NCI-H128 (cell line): Measurements from ENCODE around the gene EPHA3.

ENCODE experiments used
- DNase-seq: peaks from one replicate; lab custom pipeline; 2025; ENCODE audit not compliant: unreplicated experiment; lab: John Stamatoyannopoulos, UW

EPHA3 gene

GRCh38 chr3:89278302-89279025 lies 171.0 kb downstream of the EPHA3 start:
- DNase-seq, result no peak

DNA sequence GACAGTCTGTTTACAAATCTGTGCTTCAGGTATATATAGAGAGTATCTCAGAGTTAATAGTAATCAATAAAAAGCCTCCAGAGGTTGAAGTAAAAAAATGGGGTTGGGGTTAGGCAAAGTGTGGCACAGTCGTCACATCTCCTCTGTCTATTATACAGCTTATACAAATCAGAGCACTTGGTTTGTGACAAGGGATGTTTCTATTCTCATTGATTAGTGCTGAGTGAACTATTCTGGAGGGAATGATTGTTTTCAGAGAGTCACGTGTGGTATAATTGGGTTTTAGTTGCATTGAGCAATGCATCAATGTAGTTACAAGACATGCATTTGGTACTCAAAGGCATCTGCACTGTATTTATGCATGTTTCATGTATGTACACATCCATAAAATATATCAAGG lies 172.9 kb downstream of the EPHA3 start:
- no peak for DNase-seq

DNA sequence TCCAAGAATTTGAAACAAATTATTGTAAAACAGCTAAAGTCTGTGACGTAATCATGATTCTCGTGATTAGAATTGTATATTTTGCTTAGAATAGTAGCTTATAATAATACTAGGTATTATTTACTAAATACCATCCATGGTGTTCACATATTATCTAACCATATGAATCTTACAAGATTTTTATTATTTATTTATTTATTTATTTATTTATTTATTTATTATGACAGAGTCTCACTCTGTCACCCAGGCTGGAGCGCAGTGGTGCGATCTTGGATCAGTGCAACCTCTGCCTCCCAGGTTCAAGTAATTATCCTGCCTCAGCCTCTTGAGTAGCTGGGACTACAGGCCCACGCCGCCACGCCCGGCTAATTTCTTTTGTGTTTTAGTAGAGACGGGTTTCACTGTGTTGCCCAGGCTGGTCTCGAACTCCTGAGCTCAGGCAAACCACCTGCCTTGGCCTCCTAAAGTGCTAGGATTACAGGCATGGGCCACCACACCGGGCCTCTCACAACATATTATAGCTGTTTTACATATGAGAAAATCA lies 173.5 kb downstream of the EPHA3 start:
- DNase-seq, result no peak

- DNase-seq, result no peak
Measured at GRCh38 chr3:89287902-89288508, 180.6 kb downstream of the EPHA3 start.

DNA sequence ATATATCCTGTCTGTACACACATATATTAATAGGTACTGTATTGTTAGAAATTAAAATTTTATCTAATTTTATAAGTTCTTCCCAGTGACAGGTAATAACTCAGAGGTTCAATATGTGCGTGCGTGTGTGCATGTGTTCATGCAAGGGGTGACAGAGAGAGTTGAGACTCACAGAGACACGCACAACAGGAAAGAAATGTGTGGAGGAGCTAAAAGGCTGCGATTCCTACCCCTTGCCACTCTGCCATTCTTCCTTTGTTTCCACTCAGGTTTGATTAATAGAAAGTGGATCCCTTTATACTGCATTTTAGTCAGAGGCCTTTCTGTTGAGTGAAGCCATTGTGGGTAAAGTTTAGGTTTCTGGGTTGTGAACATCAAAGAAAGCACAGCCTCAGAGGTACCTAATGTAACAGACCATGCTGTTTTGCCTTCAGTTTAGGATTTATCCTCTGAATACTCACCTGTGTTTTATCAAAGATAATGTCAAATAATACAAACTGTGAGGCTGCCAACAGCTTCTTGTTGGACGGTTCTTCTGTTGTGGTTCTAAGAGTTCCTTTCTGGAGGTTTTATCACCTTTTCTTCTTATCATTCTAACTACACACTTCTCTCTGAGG lies 182.3 kb downstream of the EPHA3 start:
- no peak for DNase-seq

DNA sequence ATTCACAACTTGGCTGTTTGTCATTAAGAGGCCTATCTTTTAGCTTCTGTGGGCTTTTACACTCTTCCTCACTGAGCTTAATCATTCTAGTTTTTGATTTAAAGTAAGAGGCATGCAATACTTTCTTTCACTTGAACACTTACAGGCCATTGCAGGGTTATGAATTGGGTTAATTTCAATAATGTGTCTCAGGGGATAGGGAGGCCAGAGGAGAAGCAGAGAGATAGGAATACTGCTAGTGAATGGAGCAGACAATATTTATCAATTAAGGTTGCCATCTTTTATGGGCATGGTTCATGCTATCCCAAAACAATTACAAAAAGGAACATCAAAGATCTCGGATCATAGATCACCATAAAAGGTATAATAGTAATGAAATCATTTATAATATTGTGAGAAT lies 189.8 kb downstream of the EPHA3 start:
- DNase-seq, result no peak

DNA sequence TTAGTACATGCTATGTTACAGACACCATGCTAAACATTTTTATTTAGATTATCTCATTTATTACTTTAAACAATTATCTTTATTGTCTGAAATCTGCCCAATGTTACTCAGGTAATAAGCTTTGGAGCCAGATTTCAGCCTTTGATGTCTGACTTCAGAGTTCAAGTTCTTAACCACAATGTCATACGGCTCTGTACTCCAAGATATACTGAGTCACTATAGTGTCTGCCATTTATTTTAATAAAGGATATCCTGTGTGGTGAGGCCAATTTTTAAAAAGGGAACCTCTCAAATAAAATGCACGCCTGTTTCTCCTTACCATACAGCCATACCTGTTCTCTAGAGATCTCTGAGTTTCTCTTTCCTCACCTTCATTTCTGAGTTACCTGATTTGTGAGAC lies 193.1 kb downstream of the EPHA3 start:
- no peak for DNase-seq

DNA sequence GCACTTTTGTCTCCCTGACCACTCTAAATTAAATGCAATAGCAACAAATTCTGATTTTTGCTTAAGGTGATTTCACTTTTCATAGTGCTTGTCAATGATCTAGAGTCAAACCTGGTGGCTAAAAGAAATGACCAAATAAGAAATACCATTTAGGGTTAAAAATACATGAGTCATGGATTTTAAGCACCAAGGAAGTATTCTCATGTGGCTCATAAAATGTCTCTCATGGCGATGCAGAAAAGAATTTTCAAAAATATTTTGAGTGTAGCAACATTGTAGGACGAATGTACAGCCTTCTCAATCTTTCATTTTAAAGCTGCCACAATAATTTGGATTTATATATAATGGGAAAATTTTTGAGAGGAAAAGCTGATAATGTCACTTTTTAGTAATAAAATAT lies 193.6 kb downstream of the EPHA3 start:
- DNase-seq, result no peak

DNA sequence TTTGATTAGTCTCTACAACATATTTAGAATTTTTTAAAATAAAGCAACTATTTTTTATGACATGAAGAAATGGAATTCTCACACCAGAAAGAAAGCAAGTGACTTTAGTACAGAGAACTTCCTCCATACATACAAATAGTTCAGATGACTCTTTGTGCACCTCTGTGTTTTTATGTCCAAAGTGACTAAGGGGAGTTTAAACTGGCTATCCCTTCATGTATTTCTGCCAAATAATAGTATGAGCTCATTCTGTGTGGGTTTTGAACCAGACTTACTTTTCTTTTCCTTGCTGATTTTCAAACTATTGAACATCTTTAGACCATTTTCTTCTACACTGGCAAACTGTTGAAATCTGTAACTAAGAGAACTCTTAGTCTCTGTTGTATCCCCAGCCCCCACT lies 196.3 kb downstream of the EPHA3 start:
- no peak for DNase-seq

- DNase-seq, result no peak
Measured at GRCh38 chr3:89306540-89306939, 199.1 kb downstream of the EPHA3 start.

- no peak for DNase-seq
Measured at GRCh38 chr3:89311581-89311980, 204.2 kb downstream of the EPHA3 start.

DNA sequence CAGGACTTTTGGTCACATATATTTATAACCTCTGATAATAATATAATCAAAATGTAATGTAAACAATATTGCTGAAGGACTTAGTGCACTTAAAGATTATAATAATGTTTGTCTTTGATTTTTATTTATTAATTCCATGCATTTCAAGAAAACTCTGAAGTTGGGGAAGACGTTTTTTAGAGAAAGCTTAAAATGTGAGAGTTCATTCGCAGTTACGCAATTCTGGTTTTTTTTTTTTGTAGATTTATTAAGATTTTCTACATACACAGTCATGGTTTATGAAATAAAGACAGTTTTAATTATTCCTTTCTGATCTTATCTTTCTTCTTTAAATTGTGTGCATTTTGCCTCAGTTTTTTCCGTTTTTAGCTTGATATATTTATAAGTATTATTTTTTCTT lies 204.7 kb downstream of the EPHA3 start:
- no peak for DNase-seq

GRCh38 chr3:89314454-89315098 lies 207.2 kb downstream of the EPHA3 start:
- DNase-seq, result no peak

DNA sequence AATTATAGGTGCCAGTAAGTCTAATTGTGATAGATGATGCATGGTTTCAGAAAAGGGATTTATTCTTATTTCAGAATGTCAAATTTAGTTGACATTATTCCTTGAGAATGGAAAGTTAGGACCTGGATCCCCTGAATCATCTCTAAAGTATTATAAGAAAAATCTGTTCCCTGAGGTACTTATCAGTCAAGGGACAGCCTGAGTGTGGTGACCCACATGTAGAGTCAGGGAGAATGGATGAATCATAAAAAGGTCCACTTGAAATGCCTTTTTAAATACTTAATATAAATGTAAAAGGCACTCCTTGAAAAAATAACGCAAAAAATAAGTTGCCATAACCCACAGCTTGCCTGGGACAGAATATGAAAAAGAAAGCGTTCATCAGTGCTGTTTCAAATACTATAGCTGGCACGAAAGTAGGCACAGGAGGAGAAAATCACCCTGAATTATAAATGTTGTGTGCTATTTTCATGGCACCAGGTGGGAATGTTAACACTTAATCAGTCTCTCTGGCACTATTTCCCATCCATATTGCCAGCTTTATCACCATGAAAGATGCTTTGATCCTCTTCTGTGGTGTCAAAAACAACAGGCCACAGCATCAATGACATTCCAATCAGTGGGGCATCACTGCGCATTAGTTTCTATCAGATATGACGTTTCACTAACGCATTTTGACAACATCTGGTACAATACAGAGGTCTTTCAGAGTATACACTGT lies 208.5 kb downstream of the EPHA3 start:
- no peak for DNase-seq

- no peak for DNase-seq
Measured at GRCh38 chr3:89320186-89320585, 212.8 kb downstream of the EPHA3 start.

GRCh38 chr3:89326997-89327396 lies 219.6 kb downstream of the EPHA3 start:
- DNase-seq, result no peak

- no peak for DNase-seq
Measured at GRCh38 chr3:89332386-89332785, 225.0 kb downstream of the EPHA3 start.

- DNase-seq, result no peak
Measured at GRCh38 chr3:89332793-89333192, 225.4 kb downstream of the EPHA3 start.

DNA sequence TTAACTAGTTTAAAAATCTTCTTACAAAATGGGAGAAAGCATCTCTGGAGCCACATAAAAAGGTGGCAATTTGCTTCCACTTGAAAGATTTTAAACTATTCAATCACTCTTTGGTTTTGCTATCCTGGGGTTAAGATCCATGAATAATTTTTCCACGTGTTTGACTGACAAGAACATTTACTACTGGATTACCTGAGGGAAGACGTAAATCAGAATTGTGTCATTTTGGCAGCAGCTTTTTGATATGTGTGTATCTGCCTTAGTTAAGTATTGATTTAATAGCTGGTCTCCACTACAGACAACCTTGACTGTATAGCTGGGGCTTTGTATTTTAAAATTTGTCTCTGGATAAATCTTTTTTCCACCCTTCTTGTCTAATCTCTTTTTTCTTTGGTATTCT lies 228.3 kb downstream of the EPHA3 start:
- no peak for DNase-seq

DNA sequence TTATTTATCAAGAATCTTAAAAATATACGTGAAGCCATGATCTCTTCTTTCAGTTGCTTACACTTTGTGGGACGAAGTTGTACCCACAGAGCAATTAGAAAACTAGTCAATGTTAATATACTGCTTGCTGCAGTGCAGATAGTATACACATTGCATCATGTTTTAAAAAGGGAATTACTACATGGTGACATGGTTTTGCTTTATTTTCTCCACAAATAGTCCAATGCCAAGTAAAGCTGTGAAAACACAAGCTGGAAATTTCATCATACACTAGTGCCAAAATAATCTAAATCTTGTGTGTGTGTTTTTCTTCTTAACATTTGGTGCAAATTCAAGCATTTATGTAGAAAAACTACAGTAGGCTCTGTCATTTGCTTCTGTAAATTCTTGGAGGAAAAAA lies 233.0 kb downstream of the EPHA3 start:
- DNase-seq, result no peak

DNA sequence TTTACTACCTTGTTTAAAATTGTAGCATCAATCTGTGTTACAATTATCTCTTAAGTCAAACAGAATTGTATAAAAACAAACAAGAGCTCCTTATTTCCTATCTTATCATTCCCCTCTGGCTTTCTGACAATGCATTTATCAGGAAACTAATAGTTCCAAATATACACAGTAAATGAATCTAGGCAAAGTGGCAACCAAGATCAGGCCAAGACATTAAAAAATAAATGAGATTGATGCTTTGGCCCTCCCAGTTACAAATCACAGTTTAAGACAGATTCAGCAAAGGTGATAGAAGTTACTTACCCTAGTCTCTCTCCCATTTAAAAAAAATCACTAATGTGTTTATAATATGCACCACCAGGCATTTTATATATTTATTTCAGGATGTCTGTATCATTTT lies 236.7 kb downstream of the EPHA3 start:
- DNase-seq, result no peak
